ENCODE data around the gene ATP6V0D1. TPM values are rescaled to one million over a fixed set of nuclear protein-coding genes. Genes with fewer than 3 reads are reported as not detected.

The ATP6V0D1 gene
- total RNA-seq, 1 donor from 2014 or later: 143 TPM

- Histone ChIP-seq H3K36me3 (peaks cover 59% of the 10 kb centered on the region), H3K4me1 (peaks cover 66% of the 10 kb centered on the region), H3K9me3 (no peaks in the 10 kb centered on the region), H3K27ac (no peak overlapping the region), H3K27me3 (no peaks in the 10 kb centered on the region), H3K4me3 (no peak overlapping the region)
- TF ChIP-seq, protein P1, sequence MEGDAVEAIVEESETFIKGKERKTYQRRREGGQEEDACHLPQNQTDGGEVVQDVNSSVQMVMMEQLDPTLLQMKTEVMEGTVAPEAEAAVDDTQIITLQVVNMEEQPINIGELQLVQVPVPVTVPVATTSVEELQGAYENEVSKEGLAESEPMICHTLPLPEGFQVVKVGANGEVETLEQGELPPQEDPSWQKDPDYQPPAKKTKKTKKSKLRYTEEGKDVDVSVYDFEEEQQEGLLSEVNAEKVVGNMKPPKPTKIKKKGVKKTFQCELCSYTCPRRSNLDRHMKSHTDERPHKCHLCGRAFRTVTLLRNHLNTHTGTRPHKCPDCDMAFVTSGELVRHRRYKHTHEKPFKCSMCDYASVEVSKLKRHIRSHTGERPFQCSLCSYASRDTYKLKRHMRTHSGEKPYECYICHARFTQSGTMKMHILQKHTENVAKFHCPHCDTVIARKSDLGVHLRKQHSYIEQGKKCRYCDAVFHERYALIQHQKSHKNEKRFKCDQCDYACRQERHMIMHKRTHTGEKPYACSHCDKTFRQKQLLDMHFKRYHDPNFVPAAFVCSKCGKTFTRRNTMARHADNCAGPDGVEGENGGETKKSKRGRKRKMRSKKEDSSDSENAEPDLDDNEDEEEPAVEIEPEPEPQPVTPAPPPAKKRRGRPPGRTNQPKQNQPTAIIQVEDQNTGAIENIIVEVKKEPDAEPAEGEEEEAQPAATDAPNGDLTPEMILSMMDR (IDR thresholded peaks at IDR 0.05): no peak
- DNase-seq: no peak
- intact Hi-C loops (cut with DNase I): no loop called here
- ATAC-seq: no peak
These were observed 35.9 kb downstream of the ATP6V0D1 start for GRCh38 chr16:67445126-67445426.

DNA sequence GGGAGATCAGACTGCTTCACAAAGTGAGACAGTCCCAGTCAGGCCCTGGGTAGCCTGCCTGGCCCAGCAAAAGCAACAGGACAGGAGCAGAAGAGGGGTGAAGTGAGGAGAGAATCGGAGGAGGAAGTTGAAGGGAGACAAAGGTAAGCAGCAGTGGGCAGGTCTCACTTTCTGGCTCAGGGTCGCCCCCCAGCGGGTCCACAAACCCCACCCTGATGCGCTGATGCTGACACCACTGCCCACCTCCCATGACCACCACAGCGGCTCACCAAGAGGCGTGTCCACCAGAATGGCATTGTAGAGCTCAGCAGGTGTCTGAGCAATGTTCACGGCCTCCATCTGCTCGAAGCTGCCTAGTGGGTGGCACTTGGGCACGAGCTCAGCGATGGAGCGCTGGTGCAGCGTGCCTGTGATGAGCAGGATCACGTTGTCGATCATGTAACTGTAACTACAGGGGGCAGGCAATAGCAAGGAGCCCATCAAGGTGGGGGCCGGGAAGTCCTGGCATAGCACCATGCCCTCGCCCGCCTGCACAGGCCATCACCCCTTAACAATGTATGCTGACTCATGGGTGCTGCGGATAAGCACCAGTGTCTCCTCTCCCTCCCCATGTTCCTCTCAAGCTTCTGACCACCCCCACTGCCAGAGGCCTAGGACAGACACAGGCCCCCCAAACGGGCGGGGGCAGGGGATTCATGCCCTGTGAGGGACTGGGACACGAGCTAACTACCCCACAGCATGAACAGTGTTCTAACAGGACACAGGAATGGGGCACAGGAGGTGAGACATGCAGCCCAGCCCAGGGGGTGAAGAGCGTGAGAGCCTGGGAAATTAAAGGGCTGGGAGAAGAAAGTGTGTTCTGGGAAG, 36.5 kb downstream of the ATP6V0D1 start:
- Histone ChIP-seq H3K27me3 (no peaks in the 10 kb centered on the region), H3K4me3 (no peak overlapping the region), H3K27ac (peak overlapping the region; percentile 45), H3K9me3 (no peaks in the 10 kb centered on the region), H3K36me3 (peaks cover 57% of the 10 kb centered on the region), H3K4me1 (peaks cover 63% of the 10 kb centered on the region)
- no peak for DNase-seq
- ATAC-seq: no peak
- intact Hi-C loops (cut with DNase I): no loop called here
- TF ChIP-seq, protein P1 (IDR thresholded peaks at IDR 0.05): no peak

DNA sequence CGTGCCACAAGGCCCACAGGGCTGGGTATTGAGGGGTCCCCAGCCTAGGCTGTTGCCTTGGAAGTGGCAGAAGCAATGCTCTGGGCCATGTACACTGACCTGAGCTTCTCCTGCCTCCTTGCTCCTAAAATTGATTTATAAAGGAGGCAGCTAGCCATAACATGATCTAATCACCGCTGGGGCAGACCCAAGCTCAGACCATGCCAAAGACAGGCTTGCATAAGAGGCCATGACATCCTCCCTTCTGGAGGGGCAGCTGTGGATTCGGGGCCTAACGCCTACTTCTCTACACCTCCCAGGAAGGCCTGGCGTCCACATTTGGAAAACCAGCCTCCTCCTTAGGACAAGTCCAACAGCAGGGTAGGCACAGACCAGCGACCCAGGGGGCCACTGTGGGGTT, 37.7 kb downstream of the ATP6V0D1 start:
- Histone ChIP-seq H3K36me3 (peaks cover 62% of the 10 kb centered on the region), H3K27ac (peak overlapping the region; percentile 45), H3K9me3 (no peaks in the 10 kb centered on the region), H3K4me1 (peaks cover 56% of the 10 kb centered on the region), H3K27me3 (no peaks in the 10 kb centered on the region), H3K4me3 (no peak overlapping the region)
- TF ChIP-seq, protein P1 (IDR thresholded peaks at IDR 0.05): no peak
- no peak for DNase-seq
- ATAC-seq: no peak
- intact Hi-C loops (cut with DNase I): no loop called here

DNA sequence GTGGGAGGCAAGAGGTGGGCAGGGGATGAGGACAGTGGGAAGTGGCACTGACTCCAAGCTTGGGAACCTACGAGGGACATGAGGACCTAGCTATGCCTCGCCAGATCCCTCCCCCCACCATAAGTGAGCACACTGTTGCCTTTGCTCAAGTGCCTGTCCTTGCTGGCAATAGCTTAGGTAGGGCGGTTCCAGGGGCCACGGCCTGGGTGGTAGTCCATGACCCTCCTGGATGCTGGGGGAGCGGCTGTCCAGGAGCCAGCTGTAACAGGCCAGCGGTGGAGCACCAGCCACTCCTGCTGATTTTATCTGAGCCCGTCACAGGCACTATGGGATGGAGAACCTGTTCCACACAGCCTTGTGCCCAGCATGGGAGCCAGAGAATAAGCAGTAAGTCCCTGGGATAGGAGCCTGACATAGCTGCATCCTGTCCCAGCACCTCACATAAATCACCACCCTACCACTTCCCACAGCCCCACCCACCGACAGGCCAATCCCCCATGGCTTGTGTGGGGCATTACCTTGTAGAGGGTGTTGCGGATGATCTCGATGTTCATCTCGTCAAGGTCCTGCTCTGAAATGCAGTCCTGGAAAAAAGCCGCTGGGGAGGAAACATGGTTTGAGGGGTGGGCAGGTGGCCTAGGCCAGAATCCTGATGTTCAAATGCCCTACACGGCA, 38.2 kb downstream of the ATP6V0D1 start:
- H3K27me3 ChIP-seq: no peaks in the 10 kb centered on the region
- H3K4me1 ChIP-seq: peaks cover 50% of the 10 kb centered on the region
- no peak overlapping the region for H3K4me3 ChIP-seq
- no peaks in the 10 kb centered on the region for H3K9me3 ChIP-seq
- intact Hi-C loops (cut with DNase I): no loop called here
- peaks cover 62% of the 10 kb centered on the region for H3K36me3 ChIP-seq
- TF ChIP-seq, protein P1 (IDR thresholded peaks at IDR 0.05): no peak
- DNase-seq: no peak
- ATAC-seq: no peak
- peak overlapping the region; percentile 45 for H3K27ac ChIP-seq

GRCh38 chr16:67441907-67442306, 39.0 kb downstream of the ATP6V0D1 start:
- Histone ChIP-seq H3K27ac (peak overlapping the region; percentile 42), H3K4me3 (no peak overlapping the region), H3K4me1 (peaks cover 42% of the 10 kb centered on the region), H3K9me3 (no peaks in the 10 kb centered on the region), H3K36me3 (peaks cover 68% of the 10 kb centered on the region), H3K27me3 (no peaks in the 10 kb centered on the region)
- ATAC-seq: no peak
- TF ChIP-seq, protein P1 (IDR thresholded peaks at IDR 0.05): no peak
- no peak for DNase-seq
- intact Hi-C loops (cut with DNase I): no loop called here

All from upper lobe of right lung (tissue), 1 donor.